Tibial nerve (tissue), 4 donors: Measurements from ENCODE around the gene TOM1L1.

Source experiments
- CTCF ChIP-seq, 5 experiments: fragments of 200-600 bp in 3 of 5; fragments of 450-650 bp in 2 of 5; sonication (generic) in 3 of 5; IDR thresholded peaks; one replicate each; pipeline ENCODE4 v1.5.1; 2016 to 2019; ENCODE audit warnings: antibody characterized with exemption in 5 of 5, mild to moderate bottlenecking in 3 of 5, moderate library complexity in 2 of 5
- EP300 ChIP-seq, 2 donors: sonication (generic); formaldehyde crosslinking; IDR thresholded peaks; one replicate each; pipeline ENCODE4 v1.6.1; 2017; ENCODE audit warnings: antibody characterized with exemption in 2 of 2, mild to moderate bottlenecking in 1 of 2
- POLR2A ChIP-seq, 2 donors: fragments of 450-650 bp; IDR thresholded peaks; one replicate each; pipeline ENCODE4 v1.6.1; 2017; ENCODE audit warnings: antibody characterized with exemption in 2 of 2, mild to moderate bottlenecking in 2 of 2, moderate library complexity in 2 of 2

- TF ChIP-seq CTCF (IDR thresholded peaks at IDR 0.05): no peak
- TF ChIP-seq POLR2A (IDR thresholded peaks at IDR 0.05): no peak
- TF ChIP-seq EP300 (IDR thresholded peaks at IDR 0.05): no peak
These were observed 12.9 kb upstream of the TOM1L1 start for GRCh38 chr17:54887787-54888186.
